Adrenal gland (tissue), 12 donors: Measurements from ENCODE around the gene RBM10. TPM values are rescaled to one million over a fixed set of nuclear protein-coding genes. Genes with fewer than 3 reads are reported as not detected.

Experiments
- DNase-seq, 7 donors: peaks; one replicate each; pipeline ENCODE4 v3.0.0-alpha.2; 2019 to 2020
- H3K27ac ChIP-seq, 5 donors: fragments of 200-600 bp; sonication (generic) in 4 of 5; 1 replicate in 3 of 5; 2 replicates in 2 of 5; pipeline versions ENCODE4 v1.5.1 to v1.8.0; 2016 to 2020; ENCODE audit warnings: mild to moderate bottlenecking in 1 of 5
- H3K27me3 ChIP-seq: fragments of 200-600 bp; 2 replicates; pipeline ENCODE4 v1.8.0; 2021
- H3K36me3 ChIP-seq, 2 donors: fragments of 200-600 bp; replicated peaks in 1 of 2; 1 replicate in 1 of 2; 2 replicates in 1 of 2; pipeline versions ENCODE4 v1.5.1 to v1.8.0; 2018 to 2022
- H3K4me1 ChIP-seq, 2 donors: fragments of 200-600 bp; replicated peaks in 1 of 2; 1 replicate in 1 of 2; 2 replicates in 1 of 2; pipeline versions ENCODE4 v1.5.1 to v1.8.0; 2018 to 2021
- H3K4me3 ChIP-seq, 4 donors: fragments of 200-600 bp; sonication (generic) in 3 of 4; one replicate each; pipeline ENCODE4 v1.5.1; 2016 to 2018
- H3K9me3 ChIP-seq, 3 donors: fragments of 200-600 bp; sonication (generic) in 1 of 3; replicated peaks in 1 of 3; 1 replicate in 2 of 3; 2 replicates in 1 of 3; pipeline versions ENCODE4 v1.5.1 to v1.8.0; 2016 to 2021
- POLR2A ChIP-seq, 2 donors: fragments of 450-650 bp; IDR thresholded peaks; one replicate each; pipeline ENCODE4 v1.6.1; 2017; ENCODE audit warnings: antibody characterized with exemption in 2 of 2, mild to moderate bottlenecking in 2 of 2, moderate library complexity in 1 of 2
- WGBS, 4 donors: extraction: QIAGEN DNeasy Blood & Tissue Kit in 2 of 4; methylation state at CpG; one replicate each; pipeline versions ENCODE4 v1.1.5 to v1.1.7; 2013 to 2017; 5-methylcytosine and 5-hydroxymethylcytosine counted together
- intact Hi-C, 2 donors: fragments of 100-400 bp; cut with DNase I; formaldehyde crosslinking; loops; one replicate each; pipeline versions ENCODE4 v1.14.1 to v1.15.0; 2022 to 2023
- polyA plus RNA-seq, 3 donors: library from polyadenylated mRNA; stranded (reverse); fragments of 200-250 nt in 2 of 3; fragments of 350-450 nt in 1 of 3; fragmentation: Illumina TruSeq in 1 of 3; extraction: RNeasy Lipid Tissue Mini Kit (QIAGEN cat#74804) in 1 of 3; gene quantifications; one replicate each; pipeline ENCODE4 v1.2.3, GENCODE V29; 2013 to 2014
- total RNA-seq, 9 donors: library from RNA; depleted of rRNA in 4 of 9; stranded (reverse); fragments of >200 nt in 4 of 9; fragments of 120-200 nt in 1 of 9; fragmentation: NEBNext Ultra II Directional in 1 of 9; extraction: Animal tissue kit (Norgen Biotek cat#: 25700) in 1 of 9; gene quantifications; one replicate each; pipeline versions ENCODE4 v1.1.0 to v1.2.4, GENCODE V29; 2013 to 2023
- TF ChIP-seq, protein P1 (sequence below), 6 experiments: fragments of 450-650 bp in 4 of 6; fragments of 200-600 bp in 2 of 6; sonication (generic) in 1 of 6; IDR thresholded peaks; 1 replicate in 5 of 6; 2 replicates in 1 of 6; pipeline versions ENCODE4 v1.5.1 to v1.8.0; 2016 to 2021; ENCODE audit warnings: antibody characterized with exemption in 6 of 6, mild to moderate bottlenecking in 2 of 6, moderate library complexity in 1 of 6
- donor health status: healthy with polysubstance abuse.
- donor health status: Bipolar disorder and iron deficiency.
- donor health status: DM: yes; HTN: yes; CAD: no.
- donor health status: DM: no; HTN: no; CAD: no.
- donor health status: DM: no; HTN: no; CAD: no.
- donor health status: DM: yes; HTN: yes; CAD: no.

RBM10 gene
- total and polyA plus RNA-seq, 12 donors = 27.7 to 75.9 (median 37.5) TPM

DNA sequence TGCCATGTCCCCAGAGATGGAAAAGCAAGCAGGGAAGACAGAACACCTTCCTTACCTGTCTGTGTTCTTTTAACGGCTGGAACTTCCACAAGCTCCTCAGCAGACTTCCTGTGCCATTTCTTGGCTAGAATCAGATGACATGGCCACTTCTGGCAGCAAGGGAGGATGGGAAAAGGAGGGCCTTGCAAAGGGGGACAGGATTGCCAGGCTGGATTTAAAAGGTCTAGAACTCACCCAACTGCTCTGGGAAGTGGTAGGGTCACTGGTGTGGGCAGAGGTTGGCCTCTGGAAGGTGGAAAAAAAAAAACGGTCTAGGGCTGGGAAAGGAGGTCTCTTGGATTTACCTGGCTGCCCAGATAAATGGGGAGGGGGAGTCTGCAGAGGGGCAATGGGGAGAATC is 86.1 kb downstream of the RBM10 start:
- no peak for TF ChIP-seq POLR2A (IDR thresholded peaks at IDR 0.05)
- TF ChIP-seq, protein P1, sequence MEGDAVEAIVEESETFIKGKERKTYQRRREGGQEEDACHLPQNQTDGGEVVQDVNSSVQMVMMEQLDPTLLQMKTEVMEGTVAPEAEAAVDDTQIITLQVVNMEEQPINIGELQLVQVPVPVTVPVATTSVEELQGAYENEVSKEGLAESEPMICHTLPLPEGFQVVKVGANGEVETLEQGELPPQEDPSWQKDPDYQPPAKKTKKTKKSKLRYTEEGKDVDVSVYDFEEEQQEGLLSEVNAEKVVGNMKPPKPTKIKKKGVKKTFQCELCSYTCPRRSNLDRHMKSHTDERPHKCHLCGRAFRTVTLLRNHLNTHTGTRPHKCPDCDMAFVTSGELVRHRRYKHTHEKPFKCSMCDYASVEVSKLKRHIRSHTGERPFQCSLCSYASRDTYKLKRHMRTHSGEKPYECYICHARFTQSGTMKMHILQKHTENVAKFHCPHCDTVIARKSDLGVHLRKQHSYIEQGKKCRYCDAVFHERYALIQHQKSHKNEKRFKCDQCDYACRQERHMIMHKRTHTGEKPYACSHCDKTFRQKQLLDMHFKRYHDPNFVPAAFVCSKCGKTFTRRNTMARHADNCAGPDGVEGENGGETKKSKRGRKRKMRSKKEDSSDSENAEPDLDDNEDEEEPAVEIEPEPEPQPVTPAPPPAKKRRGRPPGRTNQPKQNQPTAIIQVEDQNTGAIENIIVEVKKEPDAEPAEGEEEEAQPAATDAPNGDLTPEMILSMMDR (IDR thresholded peaks at IDR 0.05) = no peak
- intact Hi-C loops = no loop called here
- Histone ChIP-seq H3K36me3 (peaks cover 0 to 16% of the 10 kb centered on the region in 2 donors), H3K4me3 (no peak overlapping the region), H3K9me3 (no peaks in the 10 kb centered on the region), H3K4me1 (peaks cover 0 to 7% of the 10 kb centered on the region in 2 donors), H3K27ac (no peak overlapping the region), H3K27me3 (peaks cover 7% of the 10 kb centered on the region)
- 64 to 77% (median 73%) methylated on average over 1 to 2 of the region's 2 CpGs for WGBS, 4 donors
- no peak for DNase-seq

DNA sequence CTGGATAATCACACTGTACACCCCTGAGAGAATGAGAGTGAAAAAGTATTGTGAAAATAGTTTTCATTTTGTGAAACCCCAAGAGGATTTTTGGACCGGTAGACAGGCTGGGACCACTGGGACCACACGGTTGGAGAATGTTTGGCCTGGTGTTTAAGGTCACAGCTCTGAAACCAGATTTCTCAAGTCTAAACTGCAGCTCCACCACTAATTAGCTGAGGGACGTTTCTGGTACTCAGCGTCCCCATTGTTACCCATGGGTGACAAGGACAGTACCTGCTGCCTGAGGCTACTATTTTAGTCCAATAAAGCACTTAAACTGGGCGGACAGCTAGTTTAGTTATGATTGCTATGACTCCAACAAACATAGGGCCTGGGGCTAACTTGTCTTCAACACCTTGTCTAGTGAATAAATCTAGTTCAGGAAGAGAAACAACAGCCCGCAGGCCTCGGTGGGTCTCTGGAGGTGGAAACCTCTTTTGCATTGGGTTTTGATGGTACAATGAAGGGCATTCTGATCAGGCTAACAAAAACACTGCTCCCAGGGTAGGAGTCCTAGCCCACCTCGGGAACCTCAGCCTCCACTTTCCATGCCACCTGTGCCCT is 87.3 kb downstream of the RBM10 start:
- Histone ChIP-seq H3K4me3 (peak overlapping the region in 2 of 4 donors; percentile 39 to 70), H3K27ac (peak overlapping the region; percentile 85 to 97 (median 96)), H3K27me3 (peaks cover 7% of the 10 kb centered on the region), H3K9me3 (no peaks in the 10 kb centered on the region), H3K36me3 (peaks cover 0 to 4% of the 10 kb centered on the region in 2 donors), H3K4me1 (peaks cover 0 to 13% of the 10 kb centered on the region in 2 donors)
- peak in 1 of 7 donors; percentile 20 for DNase-seq
- TF ChIP-seq, protein P1 (IDR thresholded peaks at IDR 0.05) = no peak
- TF ChIP-seq POLR2A (IDR thresholded peaks at IDR 0.05) = no peak
- 60 to 75% (median 66%) methylated on average over 6 to 8 of the region's 8 CpGs for WGBS, 4 donors
- intact Hi-C loops = no loop called here

GRCh38 chrX:47232803-47233332 is 87.8 kb downstream of the RBM10 start, which contains the start of gene USP11:
TSS of gene USP11 (plus strand) at chrX:47233009. CDS start at chrX:47233044, 35 bp downstream.
- Histone ChIP-seq H3K27me3 (peaks cover 7% of the 10 kb centered on the region), H3K27ac (peak within 1 kb of the TSS; percentile 85 to 97 (median 96)), H3K36me3 (no peaks in the 10 kb centered on the region), H3K4me1 (peaks cover 0 to 13% of the 10 kb centered on the region in 2 donors), H3K4me3 (peak within 1 kb of the TSS in 2 of 4 donors; percentile 39 to 70), H3K9me3 (no peaks in the 10 kb centered on the region)
- 1 to 33% (median 20%) methylated on average over 24 to 46 of the region's 46 CpGs; no CpG with 5 or more reads in 1 of the 4 donors for WGBS, 4 donors
- peak; percentile 79 to 80 for TF ChIP-seq POLR2A (IDR thresholded peaks at IDR 0.05)
- TF ChIP-seq, protein P1 (IDR thresholded peaks at IDR 0.05) = no peak
- DNase-seq = peak in 3 of 7 donors; percentile 44 to 64 (median 47)
- intact Hi-C loops = no loop called here

GRCh38 chrX:47233333-47234113 is 88.5 kb downstream of the RBM10 start:
- TF ChIP-seq, protein P1 (IDR thresholded peaks at IDR 0.05) = no peak
- peak in 1 of 2 donors; percentile 74 for TF ChIP-seq POLR2A (IDR thresholded peaks at IDR 0.05)
- Histone ChIP-seq H3K27me3 (peaks cover 7% of the 10 kb centered on the region), H3K27ac (peak overlapping the region; percentile 85 to 97 (median 96)), H3K4me1 (peaks cover 0 to 13% of the 10 kb centered on the region in 2 donors), H3K36me3 (no peaks in the 10 kb centered on the region), H3K4me3 (peak overlapping the region in 2 of 4 donors; percentile 39 to 70), H3K9me3 (no peaks in the 10 kb centered on the region)
- intact Hi-C loops = no loop called here
- WGBS, 4 donors = 0 to 29% (median 9%) methylated on average over 16 to 51 of the region's 51 CpGs
- peak; percentile 91 to 98 (median 96) for DNase-seq
